GM23338 (cell line): ENCODE results near the gene CCDC12. TPM values are rescaled to one million over a fixed set of nuclear protein-coding genes. Genes with fewer than 3 reads are reported as not detected.

Source experiments
- ATAC-seq: fragments of 200-7000 bp; cut with Tn5 transposase; 3 replicates; pipeline ENCODE4 v1.9.1; 2020
- DNase-seq: peaks from one replicate; pipeline ENCODE4 v3.0.0-alpha.2; 2015; ENCODE audit warnings: low spot score
- H2AFZ ChIP-seq: fragments of 200-600 bp; sonication (generic); 2 replicates; pipeline ENCODE4 v1.8.0; 2016; ENCODE audit warnings: antibody characterized with exemption, mild to moderate bottlenecking, moderate library complexity
- H3F3A ChIP-seq: fragments of 200-600 bp; sonication (generic); replicated peaks from 2 replicates; pipeline ENCODE4 v1.8.0; 2017; ENCODE audit warnings: antibody characterized with exemption, mixed run types, low read depth
- H3K27ac ChIP-seq: fragments of 200-600 bp; sonication (generic); 2 replicates; pipeline ENCODE4 v1.6.1; 2016; ENCODE audit warnings: low read depth
- H3K27me3 ChIP-seq: fragments of 200-600 bp; sonication (generic); 2 replicates; pipeline ENCODE4 v1.8.0; 2016; ENCODE audit warnings: mild to moderate bottlenecking, mixed run types, moderate library complexity; ENCODE audit not compliant: insufficient read depth
- H3K36me3 ChIP-seq: fragments of 200-600 bp; sonication (generic); 2 replicates; pipeline ENCODE4 v1.8.0; 2016; ENCODE audit warnings: mild to moderate bottlenecking; ENCODE audit not compliant: insufficient read depth
- H3K4me1 ChIP-seq: fragments of 200-600 bp; sonication (generic); 2 replicates; pipeline ENCODE4 v1.8.0; 2016; ENCODE audit warnings: mild to moderate bottlenecking, moderate library complexity; ENCODE audit not compliant: insufficient read depth
- H3K4me2 ChIP-seq: fragments of 200-600 bp; sonication (generic); 2 replicates; pipeline ENCODE4 v1.7.1; 2017; ENCODE audit warnings: mixed run types
- H3K4me3 ChIP-seq: fragments of 200-600 bp; sonication (generic); 2 replicates; pipeline ENCODE4 v1.6.1; 2016; ENCODE audit warnings: mixed run types
- H3K79me2 ChIP-seq: fragments of 200-600 bp; sonication (generic); replicated peaks from 2 replicates; pipeline ENCODE4 v1.8.0; 2017; ENCODE audit warnings: mild to moderate bottlenecking; ENCODE audit not compliant: insufficient read depth
- H3K9me2 ChIP-seq: fragments of 200-600 bp; sonication (generic); 2 replicates; pipeline ENCODE4 v1.8.0; 2017; ENCODE audit not compliant: insufficient read depth
- H4K20me1 ChIP-seq: fragments of 200-600 bp; sonication (generic); replicated peaks from 2 replicates; pipeline ENCODE4 v1.8.0; 2017; ENCODE audit warnings: mild to moderate bottlenecking; ENCODE audit not compliant: insufficient read depth
- H3K27ac Mint-ChIP-seq: 2 replicates; pipeline ENCODE4 v1.8.0; 2020; ENCODE audit warnings: inconsistent platforms, mild to moderate bottlenecking, moderate library complexity, mixed read lengths
- H3K27me3 Mint-ChIP-seq: 3 replicates; pipeline ENCODE4 v1.8.0; 2022; ENCODE audit warnings: low read depth, mild to moderate bottlenecking, moderate library complexity, mixed read lengths, inconsistent platforms; ENCODE audit not compliant: insufficient read depth, poor library complexity
- H3K36me3 Mint-ChIP-seq: 3 replicates; pipeline ENCODE4 v1.8.0; 2021; ENCODE audit warnings: low read depth, mild to moderate bottlenecking, inconsistent platforms, moderate library complexity, mixed read lengths
- H3K4me1 Mint-ChIP-seq: 3 replicates; pipeline ENCODE4 v1.8.0; 2020; ENCODE audit warnings: mild to moderate bottlenecking, inconsistent platforms, mixed read lengths
- H3K4me3 Mint-ChIP-seq: 3 replicates; pipeline ENCODE4 v1.8.0; 2021; ENCODE audit warnings: moderate library complexity, mild to moderate bottlenecking, inconsistent platforms, mixed read lengths
- H3K9me3 Mint-ChIP-seq: 3 replicates; pipeline ENCODE4 v1.8.0; 2020; ENCODE audit warnings: moderate library complexity, mild to moderate bottlenecking, inconsistent platforms, mixed read lengths
- CREB1 ChIP-seq: fragments of 250-450 bp; sonication (Bioruptor Pico); IDR thresholded peaks from 2 replicates; pipeline ENCODE4 v1.5.0; 2020; ENCODE audit warnings: low read depth, mild to moderate bottlenecking, moderate library complexity
- EZH2 ChIP-seq: fragments of 200-600 bp; sonication (generic); IDR thresholded peaks from one replicate; pipeline ENCODE4 v1.8.0; 2017; ENCODE audit warnings: antibody characterized with exemption, mild to moderate bottlenecking, low read depth; ENCODE audit not compliant: unreplicated experiment
- EZH2phosphoT487 ChIP-seq: fragments of 200-600 bp; sonication (generic); IDR thresholded peaks from one replicate; pipeline ENCODE4 v1.8.1; 2018; ENCODE audit warnings: antibody characterized with exemption; ENCODE audit not compliant: unreplicated experiment
- JUNB ChIP-seq: IDR thresholded peaks from one replicate; pipeline ENCODE4 v1.6.1; 2016; ENCODE audit warnings: antibody characterized with exemption; ENCODE audit not compliant: unreplicated experiment
- NANOG ChIP-seq: IDR thresholded peaks from 2 replicates; pipeline ENCODE4 v1.6.1; 2016; ENCODE audit warnings: antibody characterized with exemption, borderline replicate concordance
- POLR2AphosphoS5 ChIP-seq: IDR thresholded peaks from 2 replicates; pipeline ENCODE4 v1.6.1; 2016; ENCODE audit warnings: antibody characterized with exemption, low read depth
- STAT1 ChIP-seq: IDR thresholded peaks from one replicate; pipeline ENCODE4 v1.6.1; 2016; ENCODE audit warnings: antibody characterized with exemption; ENCODE audit not compliant: unreplicated experiment
- ZNF114 ChIP-seq: fragments of 250-450 bp; sonication (Bioruptor Pico); IDR thresholded peaks from 2 replicates; pipeline ENCODE4 v1.5.0; 2020; ENCODE audit warnings: mild to moderate bottlenecking, moderate library complexity
- ZNF331 ChIP-seq: fragments of 250-450 bp; sonication (Bioruptor Pico); IDR thresholded peaks from 2 replicates; pipeline ENCODE4 v1.5.0; 2020; ENCODE audit warnings: low read depth, mild to moderate bottlenecking, moderate library complexity
- polyA plus RNA-seq: library from polyadenylated mRNA; unstranded; fragments of >200 nt; fragmentation: Nextera tagmentation; extraction: Ambion mirVana; gene quantifications from 2 replicates; pipeline ENCODE4 v1.2.1, GENCODE V29; 2016
- total RNA-seq: library from RNA; depleted of rRNA; stranded (reverse); fragments of >200 nt; shearing (Covaris generic); gene quantifications from 2 replicates; pipeline ENCODE4 v1.2.3, GENCODE V29; 2014
- TF ChIP-seq, protein P1 (sequence below), 2 experiments: fragments of 200-600 bp in 1 of 2; sonication (generic) in 1 of 2; conservative IDR thresholded peaks; 2 replicates each; pipeline versions ENCODE4 v1.5.1 to v1.6.1; 2016 to 2017; ENCODE audit warnings: antibody characterized with exemption in 2 of 2, low read depth in 2 of 2, mild to moderate bottlenecking in 2 of 2, moderate library complexity in 1 of 2
- TF ChIP-seq, protein P2 (sequence below): IDR thresholded peaks from one replicate; pipeline ENCODE4 v1.6.1; 2018; ENCODE audit warnings: antibody characterized with exemption; ENCODE audit not compliant: unreplicated experiment
- TF ChIP-seq, protein P3 (sequence below): IDR thresholded peaks from 2 replicates; pipeline ENCODE4 v1.6.1; 2016; ENCODE audit warnings: antibody characterized with exemption
- TF ChIP-seq, protein P4 (sequence below): fragments of 250-450 bp; sonication (Bioruptor Pico); IDR thresholded peaks from 2 replicates; pipeline ENCODE4 v1.5.0; 2020; ENCODE audit warnings: mild to moderate bottlenecking, moderate library complexity

The CCDC12 gene
- total and polyA plus RNA-seq, 2 experiments from 2014 or later = 42.9 to 133 TPM

DNA sequence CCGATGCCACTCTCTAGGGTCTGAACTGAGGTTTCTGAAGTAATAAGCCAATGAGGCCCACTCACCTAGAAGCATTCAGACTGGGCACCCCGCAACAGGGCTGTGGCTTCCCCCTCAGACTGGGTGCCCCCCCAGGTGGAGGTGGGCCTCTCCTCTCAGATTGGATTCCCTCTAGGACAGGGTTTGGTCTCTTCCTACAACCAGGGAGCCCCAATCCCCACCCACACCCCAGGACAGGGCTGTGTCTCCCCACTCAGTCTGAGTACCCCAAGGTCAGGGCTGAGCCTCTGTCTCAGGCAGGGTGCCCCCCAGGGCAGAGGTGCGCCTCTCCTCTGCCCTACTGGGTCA is 71.4 kb downstream of the CCDC12 start:
- Histone ChIP-seq H4K20me1 (no peaks in the 10 kb centered on the region), H3K4me1 (no peaks in the 10 kb centered on the region), H3K27me3 (no peaks in the 10 kb centered on the region), H3K4me2 (no peak overlapping the region), H3K9me2 (no peaks in the 10 kb centered on the region), H3K27ac (no peak overlapping the region), H2AFZ (no peak overlapping the region), H3K36me3 (no peaks in the 10 kb centered on the region), H3K79me2 (no peaks in the 10 kb centered on the region), H3K4me3 (no peak overlapping the region), H3F3A (no peaks in the 10 kb centered on the region)
- H3K4me3 Mint-ChIP-seq = no peak overlapping the region
- DNase-seq (no peak), ATAC-seq (no peak)
- TF ChIP-seq NANOG (no peak), EZH2phosphoT487 (no peak), CREB1 (CRISPR knock-in tag) (no peak), ZNF331 (no peak), JUNB (no peak), STAT1 (no peak), EZH2 (no peak), ZNF114 (CRISPR knock-in tag) (no peak), POLR2AphosphoS5 (no peak)
- TF ChIP-seq, protein P1, sequence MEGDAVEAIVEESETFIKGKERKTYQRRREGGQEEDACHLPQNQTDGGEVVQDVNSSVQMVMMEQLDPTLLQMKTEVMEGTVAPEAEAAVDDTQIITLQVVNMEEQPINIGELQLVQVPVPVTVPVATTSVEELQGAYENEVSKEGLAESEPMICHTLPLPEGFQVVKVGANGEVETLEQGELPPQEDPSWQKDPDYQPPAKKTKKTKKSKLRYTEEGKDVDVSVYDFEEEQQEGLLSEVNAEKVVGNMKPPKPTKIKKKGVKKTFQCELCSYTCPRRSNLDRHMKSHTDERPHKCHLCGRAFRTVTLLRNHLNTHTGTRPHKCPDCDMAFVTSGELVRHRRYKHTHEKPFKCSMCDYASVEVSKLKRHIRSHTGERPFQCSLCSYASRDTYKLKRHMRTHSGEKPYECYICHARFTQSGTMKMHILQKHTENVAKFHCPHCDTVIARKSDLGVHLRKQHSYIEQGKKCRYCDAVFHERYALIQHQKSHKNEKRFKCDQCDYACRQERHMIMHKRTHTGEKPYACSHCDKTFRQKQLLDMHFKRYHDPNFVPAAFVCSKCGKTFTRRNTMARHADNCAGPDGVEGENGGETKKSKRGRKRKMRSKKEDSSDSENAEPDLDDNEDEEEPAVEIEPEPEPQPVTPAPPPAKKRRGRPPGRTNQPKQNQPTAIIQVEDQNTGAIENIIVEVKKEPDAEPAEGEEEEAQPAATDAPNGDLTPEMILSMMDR (conservative IDR thresholded peaks at IDR 0.05; ENCODE audit: low read depth in 2 of 2) = no peak
- TF ChIP-seq, protein P2, sequence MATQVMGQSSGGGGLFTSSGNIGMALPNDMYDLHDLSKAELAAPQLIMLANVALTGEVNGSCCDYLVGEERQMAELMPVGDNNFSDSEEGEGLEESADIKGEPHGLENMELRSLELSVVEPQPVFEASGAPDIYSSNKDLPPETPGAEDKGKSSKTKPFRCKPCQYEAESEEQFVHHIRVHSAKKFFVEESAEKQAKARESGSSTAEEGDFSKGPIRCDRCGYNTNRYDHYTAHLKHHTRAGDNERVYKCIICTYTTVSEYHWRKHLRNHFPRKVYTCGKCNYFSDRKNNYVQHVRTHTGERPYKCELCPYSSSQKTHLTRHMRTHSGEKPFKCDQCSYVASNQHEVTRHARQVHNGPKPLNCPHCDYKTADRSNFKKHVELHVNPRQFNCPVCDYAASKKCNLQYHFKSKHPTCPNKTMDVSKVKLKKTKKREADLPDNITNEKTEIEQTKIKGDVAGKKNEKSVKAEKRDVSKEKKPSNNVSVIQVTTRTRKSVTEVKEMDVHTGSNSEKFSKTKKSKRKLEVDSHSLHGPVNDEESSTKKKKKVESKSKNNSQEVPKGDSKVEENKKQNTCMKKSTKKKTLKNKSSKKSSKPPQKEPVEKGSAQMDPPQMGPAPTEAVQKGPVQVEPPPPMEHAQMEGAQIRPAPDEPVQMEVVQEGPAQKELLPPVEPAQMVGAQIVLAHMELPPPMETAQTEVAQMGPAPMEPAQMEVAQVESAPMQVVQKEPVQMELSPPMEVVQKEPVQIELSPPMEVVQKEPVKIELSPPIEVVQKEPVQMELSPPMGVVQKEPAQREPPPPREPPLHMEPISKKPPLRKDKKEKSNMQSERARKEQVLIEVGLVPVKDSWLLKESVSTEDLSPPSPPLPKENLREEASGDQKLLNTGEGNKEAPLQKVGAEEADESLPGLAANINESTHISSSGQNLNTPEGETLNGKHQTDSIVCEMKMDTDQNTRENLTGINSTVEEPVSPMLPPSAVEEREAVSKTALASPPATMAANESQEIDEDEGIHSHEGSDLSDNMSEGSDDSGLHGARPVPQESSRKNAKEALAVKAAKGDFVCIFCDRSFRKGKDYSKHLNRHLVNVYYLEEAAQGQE = no peak
- TF ChIP-seq, protein P3, sequence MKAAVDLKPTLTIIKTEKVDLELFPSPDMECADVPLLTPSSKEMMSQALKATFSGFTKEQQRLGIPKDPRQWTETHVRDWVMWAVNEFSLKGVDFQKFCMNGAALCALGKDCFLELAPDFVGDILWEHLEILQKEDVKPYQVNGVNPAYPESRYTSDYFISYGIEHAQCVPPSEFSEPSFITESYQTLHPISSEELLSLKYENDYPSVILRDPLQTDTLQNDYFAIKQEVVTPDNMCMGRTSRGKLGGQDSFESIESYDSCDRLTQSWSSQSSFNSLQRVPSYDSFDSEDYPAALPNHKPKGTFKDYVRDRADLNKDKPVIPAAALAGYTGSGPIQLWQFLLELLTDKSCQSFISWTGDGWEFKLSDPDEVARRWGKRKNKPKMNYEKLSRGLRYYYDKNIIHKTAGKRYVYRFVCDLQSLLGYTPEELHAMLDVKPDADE = no peak
- TF ChIP-seq, protein P4, sequence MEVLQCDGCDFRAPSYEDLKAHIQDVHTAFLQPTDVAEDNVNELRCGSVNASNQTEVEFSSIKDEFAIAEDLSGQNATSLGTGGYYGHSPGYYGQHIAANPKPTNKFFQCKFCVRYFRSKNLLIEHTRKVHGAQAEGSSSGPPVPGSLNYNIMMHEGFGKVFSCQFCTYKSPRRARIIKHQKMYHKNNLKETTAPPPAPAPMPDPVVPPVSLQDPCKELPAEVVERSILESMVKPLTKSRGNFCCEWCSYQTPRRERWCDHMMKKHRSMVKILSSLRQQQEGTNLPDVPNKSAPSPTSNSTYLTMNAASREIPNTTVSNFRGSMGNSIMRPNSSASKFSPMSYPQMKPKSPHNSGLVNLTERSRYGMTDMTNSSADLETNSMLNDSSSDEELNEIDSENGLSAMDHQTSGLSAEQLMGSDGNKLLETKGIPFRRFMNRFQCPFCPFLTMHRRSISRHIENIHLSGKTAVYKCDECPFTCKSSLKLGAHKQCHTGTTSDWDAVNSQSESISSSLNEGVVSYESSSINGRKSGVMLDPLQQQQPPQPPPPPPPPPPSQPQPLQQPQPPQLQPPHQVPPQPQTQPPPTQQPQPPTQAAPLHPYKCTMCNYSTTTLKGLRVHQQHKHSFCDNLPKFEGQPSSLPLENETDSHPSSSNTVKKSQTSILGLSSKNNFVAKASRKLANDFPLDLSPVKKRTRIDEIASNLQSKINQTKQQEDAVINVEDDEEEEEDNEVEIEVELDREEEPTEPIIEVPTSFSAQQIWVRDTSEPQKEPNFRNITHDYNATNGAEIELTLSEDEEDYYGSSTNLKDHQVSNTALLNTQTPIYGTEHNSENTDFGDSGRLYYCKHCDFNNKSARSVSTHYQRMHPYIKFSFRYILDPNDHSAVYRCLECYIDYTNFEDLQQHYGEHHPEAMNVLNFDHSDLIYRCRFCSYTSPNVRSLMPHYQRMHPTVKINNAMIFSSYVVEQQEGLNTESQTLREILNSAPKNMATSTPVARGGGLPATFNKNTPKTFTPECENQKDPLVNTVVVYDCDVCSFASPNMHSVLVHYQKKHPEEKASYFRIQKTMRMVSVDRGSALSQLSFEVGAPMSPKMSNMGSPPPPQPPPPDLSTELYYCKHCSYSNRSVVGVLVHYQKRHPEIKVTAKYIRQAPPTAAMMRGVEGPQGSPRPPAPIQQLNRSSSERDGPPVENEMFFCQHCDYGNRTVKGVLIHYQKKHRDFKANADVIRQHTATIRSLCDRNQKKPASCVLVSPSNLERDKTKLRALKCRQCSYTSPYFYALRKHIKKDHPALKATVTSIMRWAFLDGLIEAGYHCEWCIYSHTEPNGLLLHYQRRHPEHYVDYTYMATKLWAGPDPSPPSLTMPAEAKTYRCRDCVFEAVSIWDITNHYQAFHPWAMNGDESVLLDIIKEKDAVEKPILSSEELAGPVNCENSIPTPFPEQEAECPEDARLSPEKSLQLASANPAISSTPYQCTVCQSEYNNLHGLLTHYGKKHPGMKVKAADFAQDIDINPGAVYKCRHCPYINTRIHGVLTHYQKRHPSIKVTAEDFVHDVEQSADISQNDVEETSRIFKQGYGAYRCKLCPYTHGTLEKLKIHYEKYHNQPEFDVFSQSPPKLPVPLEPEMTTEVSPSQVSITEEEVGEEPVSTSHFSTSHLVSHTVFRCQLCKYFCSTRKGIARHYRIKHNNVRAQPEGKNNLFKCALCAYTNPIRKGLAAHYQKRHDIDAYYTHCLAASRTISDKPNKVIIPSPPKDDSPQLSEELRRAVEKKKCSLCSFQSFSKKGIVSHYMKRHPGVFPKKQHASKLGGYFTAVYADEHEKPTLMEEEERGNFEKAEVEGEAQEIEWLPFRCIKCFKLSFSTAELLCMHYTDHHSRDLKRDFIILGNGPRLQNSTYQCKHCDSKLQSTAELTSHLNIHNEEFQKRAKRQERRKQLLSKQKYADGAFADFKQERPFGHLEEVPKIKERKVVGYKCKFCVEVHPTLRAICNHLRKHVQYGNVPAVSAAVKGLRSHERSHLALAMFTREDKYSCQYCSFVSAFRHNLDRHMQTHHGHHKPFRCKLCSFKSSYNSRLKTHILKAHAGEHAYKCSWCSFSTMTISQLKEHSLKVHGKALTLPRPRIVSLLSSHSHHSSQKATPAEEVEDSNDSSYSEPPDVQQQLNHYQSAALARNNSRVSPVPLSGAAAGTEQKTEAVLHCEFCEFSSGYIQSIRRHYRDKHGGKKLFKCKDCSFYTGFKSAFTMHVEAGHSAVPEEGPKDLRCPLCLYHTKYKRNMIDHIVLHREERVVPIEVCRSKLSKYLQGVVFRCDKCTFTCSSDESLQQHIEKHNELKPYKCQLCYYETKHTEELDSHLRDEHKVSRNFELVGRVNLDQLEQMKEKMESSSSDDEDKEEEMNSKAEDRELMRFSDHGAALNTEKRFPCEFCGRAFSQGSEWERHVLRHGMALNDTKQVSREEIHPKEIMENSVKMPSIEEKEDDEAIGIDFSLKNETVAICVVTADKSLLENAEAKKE (CRISPR knock-in tag) = no peak
- no peaks in the 10 kb centered on the region for H3K36me3 Mint-ChIP-seq
- peaks cover 2% of the 10 kb centered on the region; the same call in 1 of the 3 replicates for H3K4me1 Mint-ChIP-seq
- no peaks in the 10 kb centered on the region for H3K9me3 Mint-ChIP-seq
- peaks cover 9% of the 10 kb centered on the region for H3K27me3 Mint-ChIP-seq
- H3K27ac Mint-ChIP-seq = no peak overlapping the region
